ENCODE data around the gene AIFM3. TPM values are rescaled to one million over a fixed set of nuclear protein-coding genes. Genes with fewer than 3 reads are reported as not detected.

AIFM3 gene
- total and polyA plus RNA-seq, 2 donors (not counting 3 experiments of a cell fraction or from before 2014, with no cell fraction given): 0.15 TPM; not detected in 1

GRCh38 chr22:20949698-20950183, 17.3 kb upstream of the AIFM3 start:
- dilution Hi-C loops (cut with MboI; ENCODE audit: extremely low pct_ligation_motif_present, low sequenced_read_pairs): no loop called here
- peaks cover 69% of the 10 kb centered on the region for H3K79me2 ChIP-seq (ENCODE audit: control insufficient read depth, insufficient read depth, low read length)
- FAIRE-seq (no peak), DNase-seq (ENCODE audit: low read depth, low spot score) (no peak)
- H3K27ac ChIP-seq (ENCODE audit: insufficient read depth, low read depth, low read length): no peak overlapping the region
- no peak overlapping the region for H3K4me2 ChIP-seq (ENCODE audit: insufficient read depth, low read length)
- peaks cover 19% of the 10 kb centered on the region for H3K4me1 ChIP-seq (ENCODE audit: control insufficient read depth, extremely low read depth, insufficient read depth, low read length)
- intact Hi-C loops (cut with micrococcal nuclease): no loop called here
- ChIA-PET POLR2A (no interaction called here), CTCF (no interaction called here)
- no peaks in the 10 kb centered on the region for H3K9me1 ChIP-seq (replicated peaks; ENCODE audit: control insufficient read depth, extremely low read depth, insufficient read depth, low read length)
- H3K4me3 ChIP-seq (replicated peaks in 1 of 3; ENCODE audit: insufficient read depth in 1 of 3, low read depth in 1 of 3, low read length in 3 of 3): no peak overlapping the region
- H3K9ac ChIP-seq (replicated peaks; ENCODE audit: extremely low read depth, insufficient read depth, low read length): no peak overlapping the region
- H3K27me3 ChIP-seq (ENCODE audit: control insufficient read depth in 2 of 2, insufficient read depth in 2 of 2, low read length in 2 of 2): no peaks in the 10 kb centered on the region
- H3K36me3 ChIP-seq (ENCODE audit: control insufficient read depth in 2 of 2, extremely low read depth in 1 of 2, insufficient read depth in 2 of 2, low read length in 2 of 2): peaks cover 18 to 26% of the 10 kb centered on the region in 2 experiments
- no peak overlapping the region for H2AFZ ChIP-seq (ENCODE audit: low read depth, low read length)
- no peaks in the 10 kb centered on the region for H3K9me3 ChIP-seq (replicated peaks; ENCODE audit: control insufficient read depth, insufficient read depth, low read length)
- BruUV-seq (replicated peaks): no TSS peak
- TF ChIP-seq GATA2 (IDR thresholded peaks at IDR 0.05; ENCODE audit: insufficient read depth, insufficient read length, low read depth, low read length) (no peak), JUN (IDR thresholded peaks at IDR 0.05; ENCODE audit: borderline replicate concordance, insufficient read depth, insufficient read length, low read depth) (no peak), POLR2A (IDR thresholded peaks at IDR 0.05; ENCODE audit: low read depth, low read length) (no peak), EZH2 (IDR thresholded peaks at IDR 0.05; ENCODE audit: borderline replicate concordance, low read depth, low read length, severe bottlenecking) (no peak), MAX (IDR thresholded peaks at IDR 0.05; ENCODE audit: insufficient read depth, insufficient read length) (no peak), POLR2AphosphoS5 (IDR thresholded peaks at IDR 0.05; ENCODE audit: insufficient read depth, low read depth, low read length) (no peak), FOS (IDR thresholded peaks at IDR 0.05; ENCODE audit: borderline replicate concordance, insufficient read depth, low read length) (no peak), CTCF (IDR thresholded peaks at IDR 0.05; ENCODE audit: extremely low read depth in 1 of 2, insufficient read depth in 1 of 2, low read depth in 1 of 2, low read length in 2 of 2) (no peak), MYC (IDR thresholded peaks at IDR 0.05; ENCODE audit: low read depth, low read length) (no peak)
- peaks cover 5% of the 10 kb centered on the region for H4K20me1 ChIP-seq (replicated peaks; ENCODE audit: control insufficient read depth, extremely low read depth, insufficient read depth, low read length)

Data from endothelial cell of umbilical vein (primary cell).